Activated CD4-positive, alpha-beta memory T cell treated with anti-CD3 and anti-CD28 coated beads for 36 hours (primary cell): ENCODE results near the gene ZBED1. TPM values are rescaled to one million over a fixed set of nuclear protein-coding genes. Genes with fewer than 3 reads are reported as not detected.
"Not testable (repeated sequence)": the region's sequence is repeated elsewhere in the genome, so short reads cannot be mapped to it uniquely, and the experiment has no call there.

Source experiments
- CTCF ChIA-PET: fragments of 350-600 bp; sonication (Branson Sonifier 250); formaldehyde crosslinking; loops from one replicate; lab custom pipeline; 2021; ENCODE audit warnings: antibody characterized with exemption, inconsistent platforms; lab: Charles Lee
- POLR2A ChIA-PET: fragments of 350-600 bp; sonication (Branson Sonifier 250); formaldehyde crosslinking; loops from one replicate; lab custom pipeline; 2021; ENCODE audit warnings: antibody characterized with exemption; lab: Charles Lee
- DNase-seq: peaks from one replicate; pipeline ENCODE4 v3.0.0-alpha.2; 2020
- H3K27ac Mint-ChIP-seq: one replicate; pipeline ENCODE4 v1.8.0; 2021; ENCODE audit warnings: mixed read lengths
- H3K27me3 Mint-ChIP-seq: one replicate; pipeline ENCODE4 v1.8.0; 2021; ENCODE audit warnings: mixed read lengths
- H3K36me3 Mint-ChIP-seq: one replicate; pipeline ENCODE4 v1.8.0; 2021; ENCODE audit warnings: mixed read lengths
- H3K4me1 Mint-ChIP-seq: one replicate; pipeline ENCODE4 v1.8.0; 2021; ENCODE audit warnings: low read depth, mixed read lengths
- H3K4me3 Mint-ChIP-seq: one replicate; pipeline ENCODE4 v1.8.0; 2021; ENCODE audit warnings: mild to moderate bottlenecking, mixed read lengths
- H3K9me3 Mint-ChIP-seq: one replicate; pipeline ENCODE4 v1.8.0; 2021; ENCODE audit warnings: mixed read lengths
- intact Hi-C: fragments of 100-400 bp; cut with micrococcal nuclease; formaldehyde crosslinking; loops from one replicate; pipeline ENCODE4 v1.15.1; 2023
- total RNA-seq, 2 experiments: library from RNA; stranded (reverse); gene quantifications; one replicate each; pipeline ENCODE4 v1.2.3, GENCODE V29; 2021

ZBED1 gene
- total RNA-seq, 2 experiments from 2014 or later = 22.5 to 25.3 TPM

DNA sequence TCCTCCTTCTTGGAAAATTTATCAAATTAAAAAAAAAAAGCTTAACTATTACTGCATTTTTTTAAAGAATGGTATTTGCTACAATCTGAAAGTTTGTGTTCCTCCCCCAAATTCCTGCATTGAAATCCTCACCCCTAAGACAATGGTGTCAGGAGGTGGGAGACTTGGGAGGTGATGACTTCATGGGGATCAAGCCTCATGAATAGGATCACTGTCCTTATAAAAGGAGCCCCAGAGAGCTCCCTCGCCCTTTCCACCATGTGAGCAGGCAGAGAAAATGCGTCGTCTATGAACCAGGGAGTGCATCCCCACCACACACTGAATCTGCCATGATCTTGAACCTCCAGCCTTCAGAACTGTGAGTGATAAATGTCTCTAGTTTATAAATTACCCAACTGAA lies 38.0 kb downstream of the ZBED1 start:
- ChIA-PET CTCF (no interaction called here), POLR2A (no interaction called here)
- Mint-ChIP-seq H3K4me1 (no peaks in the 10 kb centered on the region), H3K4me3 (no peak overlapping the region), H3K27ac (no peak overlapping the region), H3K36me3 (peaks cover 5% of the 10 kb centered on the region), H3K9me3 (peaks cover 5% of the 10 kb centered on the region), H3K27me3 (no peaks in the 10 kb centered on the region)
- intact Hi-C loops = no loop called here
- no peak for DNase-seq

DNA sequence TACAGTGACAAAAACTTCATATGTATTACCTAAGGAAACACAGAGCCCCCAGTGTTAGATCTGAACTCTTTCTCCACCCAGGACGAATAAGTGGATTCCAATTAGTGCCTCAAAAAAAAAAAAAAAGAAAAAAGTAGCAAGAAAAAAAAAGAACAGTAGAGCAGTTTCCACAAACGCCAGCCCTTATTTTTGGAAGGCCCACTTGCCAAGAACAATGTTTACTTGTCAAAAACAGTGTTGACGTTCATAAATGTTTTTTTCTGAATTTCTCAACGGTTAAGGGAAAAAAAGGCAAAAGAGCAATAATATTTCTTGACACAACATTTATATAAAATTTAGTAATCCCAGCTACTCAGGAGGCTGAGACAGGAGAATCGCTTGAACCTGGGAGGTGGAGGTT lies 38.7 kb downstream of the ZBED1 start:
- Mint-ChIP-seq H3K4me1 (no peaks in the 10 kb centered on the region), H3K27ac (no peak overlapping the region), H3K4me3 (no peak overlapping the region), H3K9me3 (peaks cover 5% of the 10 kb centered on the region), H3K27me3 (no peaks in the 10 kb centered on the region), H3K36me3 (peaks cover 5% of the 10 kb centered on the region)
- POLR2A ChIA-PET = no interaction called here
- no peak for DNase-seq
- CTCF ChIA-PET = no interaction called here
- intact Hi-C loops = no loop called here

DNA sequence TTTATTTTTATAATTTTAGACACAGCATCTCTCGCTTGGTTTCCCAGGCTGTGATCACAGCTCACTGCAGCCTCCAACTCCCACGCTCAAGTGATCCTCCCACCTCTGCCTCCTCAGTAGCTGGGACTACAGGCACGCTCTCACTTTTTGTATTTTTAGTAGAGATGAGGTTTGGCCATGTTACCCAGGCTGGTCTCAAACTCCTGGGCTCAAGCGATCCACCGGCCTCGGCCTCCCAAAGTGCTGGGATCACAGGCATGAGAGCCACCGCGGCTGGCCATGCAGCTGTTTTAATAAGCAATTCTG lies 39.1 kb downstream of the ZBED1 start:
- ChIA-PET POLR2A (no interaction called here), CTCF (no interaction called here)
- H3K36me3 Mint-ChIP-seq = peaks cover 5% of the 10 kb centered on the region
- H3K9me3 Mint-ChIP-seq = peaks cover 5% of the 10 kb centered on the region
- no peaks in the 10 kb centered on the region for H3K27me3 Mint-ChIP-seq
- no peak overlapping the region for H3K27ac Mint-ChIP-seq
- no peak overlapping the region for H3K4me3 Mint-ChIP-seq
- intact Hi-C loops = no loop called here
- no peak for DNase-seq
- no peaks in the 10 kb centered on the region for H3K4me1 Mint-ChIP-seq

DNA sequence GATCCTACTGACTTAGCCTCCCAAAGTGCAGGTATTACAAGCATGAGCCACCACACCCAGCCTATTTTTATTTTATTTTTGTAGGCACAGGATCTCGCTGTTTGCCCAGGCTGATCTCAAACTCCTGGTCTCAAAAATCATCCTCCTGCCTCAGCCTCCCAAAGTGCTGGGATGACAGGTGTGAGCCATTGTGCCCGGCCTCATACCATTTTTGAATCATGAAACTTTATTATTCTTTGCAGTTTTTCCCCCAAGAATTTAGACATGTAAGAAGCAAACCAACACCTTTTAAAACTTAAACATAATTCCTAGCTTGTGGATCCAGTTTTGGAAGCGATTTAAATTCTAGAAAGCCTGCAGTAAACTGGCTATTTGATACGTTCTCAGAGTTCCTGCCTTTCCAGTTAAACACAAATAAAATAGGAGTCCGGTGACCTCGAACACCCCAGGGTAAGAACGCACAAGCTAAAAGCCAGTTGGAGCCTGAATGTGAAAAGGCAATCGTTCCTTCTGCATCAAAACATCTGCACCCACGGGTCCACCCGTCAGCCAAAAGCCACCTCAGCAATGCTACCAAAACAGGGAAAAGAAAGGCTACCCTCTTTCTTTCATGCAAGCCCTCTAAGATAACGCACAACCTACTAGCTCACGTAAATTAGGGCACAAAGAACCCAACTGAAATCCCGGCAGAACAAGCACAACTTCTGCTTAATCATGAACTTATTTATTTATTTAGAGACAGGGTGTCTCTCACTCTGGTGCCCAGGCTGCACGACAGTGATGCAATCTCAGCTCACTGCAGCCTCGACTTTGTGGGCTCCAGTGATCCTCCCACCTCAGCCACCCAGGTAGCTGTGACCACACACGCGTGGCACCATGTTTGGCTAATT lies 39.7 kb downstream of the ZBED1 start:
- POLR2A ChIA-PET, H3K27ac Mint-ChIP-seq: not testable (repeated sequence)

DNA sequence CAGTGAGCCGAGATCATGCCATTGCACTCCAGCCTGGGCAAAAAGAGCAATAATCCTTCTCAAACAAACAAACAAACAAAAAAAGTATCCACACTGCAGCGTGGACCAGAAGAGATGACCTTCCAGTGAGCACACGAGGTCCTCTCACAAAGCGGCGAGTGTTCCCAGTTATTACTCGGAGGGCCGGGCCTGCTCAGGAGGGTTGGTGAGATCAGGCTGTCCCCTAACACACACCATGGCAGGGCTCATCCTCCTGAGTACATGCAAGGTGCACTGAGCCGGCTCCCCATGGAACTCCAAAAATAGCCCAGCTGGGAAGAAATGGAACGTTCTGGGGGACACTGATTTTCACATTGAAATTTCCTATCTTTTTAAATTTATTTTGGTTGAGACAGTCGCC lies 40.7 kb downstream of the ZBED1 start:
- not testable (repeated sequence) for H3K9me3 Mint-ChIP-seq

More for the DNA sequence above, 39.7 kb downstream of the ZBED1 start:
- H3K4me1 Mint-ChIP-seq, intact Hi-C loops, DNase-seq, H3K9me3 Mint-ChIP-seq, H3K27me3 Mint-ChIP-seq, CTCF ChIA-PET, H3K4me3 Mint-ChIP-seq, H3K36me3 Mint-ChIP-seq: not testable (repeated sequence)

DNA sequence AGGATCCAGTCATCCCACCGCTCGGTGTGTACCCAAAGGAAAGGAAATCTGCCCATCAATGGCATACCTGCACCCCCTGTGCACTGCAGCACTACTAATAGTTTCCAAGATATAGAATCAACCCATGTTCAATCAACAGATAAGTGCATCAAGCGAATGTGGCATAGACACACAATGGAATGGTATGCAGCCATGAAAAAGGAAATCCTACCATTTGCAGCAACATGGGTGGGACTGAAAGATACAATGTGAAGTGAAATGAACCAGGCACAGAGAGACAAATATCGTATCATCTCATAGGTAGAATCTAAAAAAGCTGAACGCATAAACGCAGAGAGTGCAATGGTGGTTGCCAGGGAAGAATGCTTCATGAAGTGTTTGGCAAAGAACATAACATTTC lies 42.5 kb downstream of the ZBED1 start:
- no peak for DNase-seq
- ChIA-PET CTCF (no interaction called here), POLR2A (no interaction called here)
- H3K27ac Mint-ChIP-seq = no peak overlapping the region
- no peak overlapping the region for H3K4me3 Mint-ChIP-seq
- H3K36me3 Mint-ChIP-seq = peaks cover 5% of the 10 kb centered on the region
- intact Hi-C loops = no loop called here
- H3K4me1 Mint-ChIP-seq = no peaks in the 10 kb centered on the region
- H3K9me3 Mint-ChIP-seq = peaks cover 5% of the 10 kb centered on the region
- no peaks in the 10 kb centered on the region for H3K27me3 Mint-ChIP-seq

More for the DNA sequence above, 40.7 kb downstream of the ZBED1 start:
- DNase-seq, H3K27me3 Mint-ChIP-seq, H3K4me1 Mint-ChIP-seq, POLR2A ChIA-PET, CTCF ChIA-PET, intact Hi-C loops, H3K27ac Mint-ChIP-seq, H3K36me3 Mint-ChIP-seq, H3K4me3 Mint-ChIP-seq: not testable (repeated sequence)

DNA sequence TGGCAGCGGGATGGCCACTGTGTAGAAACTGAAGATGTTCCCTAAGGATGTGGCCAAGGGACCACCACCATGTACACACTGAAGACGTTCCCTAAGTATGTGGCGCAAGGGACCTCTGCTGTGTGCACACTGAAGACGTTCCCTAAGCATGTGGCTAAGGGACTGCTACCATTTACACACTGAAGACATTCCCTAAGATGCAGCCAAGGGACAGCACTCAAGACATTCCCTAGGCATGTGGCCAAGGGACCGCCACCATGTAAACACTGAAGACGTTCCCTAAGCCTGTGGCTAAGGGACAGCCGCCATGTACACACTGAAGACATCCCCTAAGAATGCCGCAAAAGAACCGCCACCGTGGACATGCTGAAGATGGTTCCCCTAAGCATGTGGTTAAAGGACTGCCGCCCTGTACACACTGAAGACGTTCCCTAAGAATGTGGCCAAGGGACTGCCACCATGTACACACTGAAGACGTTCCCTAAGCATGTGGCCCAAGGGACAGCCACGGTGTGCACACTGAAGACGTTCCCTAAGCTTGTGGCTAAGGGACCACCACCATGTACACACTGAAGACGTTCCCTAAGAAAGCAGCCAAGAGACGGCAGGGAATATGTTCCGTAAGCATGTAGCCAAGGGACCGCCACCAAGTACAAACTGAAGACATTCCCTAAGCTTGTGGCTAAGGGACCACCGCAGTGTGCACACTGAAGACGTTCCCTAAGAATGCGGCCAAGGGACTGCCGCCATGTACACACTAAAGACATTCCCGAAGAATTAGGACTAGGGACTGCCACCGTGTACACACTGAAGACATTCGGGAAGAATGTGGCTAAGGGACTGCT lies 43.3 kb downstream of the ZBED1 start:
- Mint-ChIP-seq H3K36me3 (peaks cover 10% of the 10 kb centered on the region), H3K27me3 (no peaks in the 10 kb centered on the region), H3K9me3 (peaks cover 9% of the 10 kb centered on the region), H3K4me3 (no peak overlapping the region), H3K27ac (no peak overlapping the region), H3K4me1 (no peaks in the 10 kb centered on the region)
- DNase-seq = no peak
- intact Hi-C loops = no loop called here
- ChIA-PET POLR2A (no interaction called here), CTCF (no interaction called here)

DNA sequence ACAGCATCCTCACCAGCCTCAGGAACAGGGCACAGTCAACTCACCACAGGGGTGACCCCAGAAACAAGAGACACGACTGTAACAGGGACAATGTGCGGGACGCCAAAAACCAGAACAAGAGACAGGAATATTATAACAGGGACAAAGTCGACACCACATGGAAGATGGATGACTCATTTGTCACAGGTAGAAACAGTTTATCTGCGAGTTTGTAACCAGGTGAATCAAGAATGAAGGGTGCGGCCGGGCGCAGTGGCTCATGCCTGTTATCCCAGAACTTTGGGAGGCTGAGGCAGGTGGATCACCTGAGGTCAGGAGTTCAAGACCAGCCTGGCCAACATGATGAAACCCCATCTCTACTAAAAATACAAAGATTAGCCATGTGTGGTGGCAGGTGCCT lies 44.7 kb downstream of the ZBED1 start:
- H3K27me3 Mint-ChIP-seq, H3K4me1 Mint-ChIP-seq, DNase-seq, H3K27ac Mint-ChIP-seq, CTCF ChIA-PET, intact Hi-C loops, H3K4me3 Mint-ChIP-seq, H3K9me3 Mint-ChIP-seq, POLR2A ChIA-PET: not testable (repeated sequence)
- peaks cover 13% of the 10 kb centered on the region for H3K36me3 Mint-ChIP-seq

DNA sequence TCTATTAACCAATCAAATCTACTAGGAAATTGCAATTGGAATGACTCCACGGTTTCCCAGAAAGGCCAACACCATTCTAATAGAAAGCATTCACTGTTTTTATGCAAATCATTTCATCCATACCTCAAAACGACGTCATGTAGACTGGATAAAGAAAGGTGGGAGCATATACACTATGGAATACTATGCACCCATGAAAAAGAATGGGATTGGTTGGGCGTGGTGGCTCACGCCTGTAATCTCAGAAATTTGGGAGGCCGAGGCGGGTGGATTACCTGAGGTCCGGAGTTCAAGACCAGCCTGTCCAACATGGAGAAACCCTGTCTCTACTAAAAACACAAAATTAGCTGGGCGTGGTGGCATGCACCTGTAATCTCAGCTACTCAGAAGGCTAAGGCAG lies 46.2 kb downstream of the ZBED1 start:
- DNase-seq, POLR2A ChIA-PET, H3K27ac Mint-ChIP-seq, H3K27me3 Mint-ChIP-seq, CTCF ChIA-PET, H3K9me3 Mint-ChIP-seq, H3K4me3 Mint-ChIP-seq, intact Hi-C loops, H3K4me1 Mint-ChIP-seq: not testable (repeated sequence)
- H3K36me3 Mint-ChIP-seq = peaks cover 13% of the 10 kb centered on the region

DNA sequence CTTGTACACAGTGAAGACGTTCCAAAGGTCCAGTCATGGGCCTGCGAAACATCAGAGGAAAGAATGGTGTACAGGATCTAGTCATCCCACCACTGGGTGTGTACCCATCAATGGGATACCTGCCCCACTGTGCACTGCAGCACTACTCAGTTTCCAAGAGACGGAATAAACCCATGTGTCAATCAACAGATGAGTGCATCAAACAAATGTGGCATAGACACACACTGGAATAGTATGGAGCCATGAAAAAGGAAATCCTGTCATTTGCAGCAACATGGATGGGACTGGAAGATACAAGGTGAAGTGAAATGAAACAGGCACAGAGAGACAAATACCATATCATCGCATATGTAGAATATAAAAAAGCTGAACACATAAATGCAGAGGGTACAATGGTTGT lies 48.0 kb downstream of the ZBED1 start:
- H3K4me1 Mint-ChIP-seq = no peaks in the 10 kb centered on the region
- peaks cover 3% of the 10 kb centered on the region for H3K9me3 Mint-ChIP-seq
- ChIA-PET CTCF (no interaction called here), POLR2A (no interaction called here)
- intact Hi-C loops = no loop called here
- DNase-seq = no peak
- no peaks in the 10 kb centered on the region for H3K27me3 Mint-ChIP-seq
- no peak overlapping the region for H3K27ac Mint-ChIP-seq
- peaks cover 8% of the 10 kb centered on the region for H3K36me3 Mint-ChIP-seq
- H3K4me3 Mint-ChIP-seq = no peak overlapping the region

DNA sequence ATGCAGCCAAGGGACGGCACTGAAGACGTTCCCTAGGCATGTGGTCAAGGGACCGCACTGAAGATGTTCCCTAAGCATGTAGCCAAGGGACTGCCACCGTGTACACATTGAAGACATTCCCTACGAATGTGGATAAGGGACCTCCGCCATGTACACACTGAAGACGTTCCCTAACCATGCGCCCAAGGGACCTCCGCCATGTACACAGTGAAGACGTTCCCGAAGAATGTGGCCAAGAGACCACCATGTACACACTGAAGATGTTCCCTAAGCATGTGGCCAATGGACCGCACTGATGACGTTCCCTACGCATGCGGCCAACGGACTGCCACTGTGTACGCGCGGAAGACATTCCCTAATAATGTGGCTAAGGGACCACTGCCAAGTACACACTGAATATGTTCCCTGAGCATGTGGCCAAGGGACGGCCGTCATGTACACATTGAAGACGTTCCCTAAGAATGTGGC lies 48.4 kb downstream of the ZBED1 start:
- Mint-ChIP-seq H3K36me3 (peaks cover 12% of the 10 kb centered on the region), H3K4me1 (no peaks in the 10 kb centered on the region), H3K4me3 (no peak overlapping the region), H3K27ac (no peak overlapping the region), H3K27me3 (no peaks in the 10 kb centered on the region), H3K9me3 (peaks cover 8% of the 10 kb centered on the region)
- ChIA-PET CTCF (no interaction called here), POLR2A (no interaction called here)
- intact Hi-C loops = no loop called here
- no peak for DNase-seq

DNA sequence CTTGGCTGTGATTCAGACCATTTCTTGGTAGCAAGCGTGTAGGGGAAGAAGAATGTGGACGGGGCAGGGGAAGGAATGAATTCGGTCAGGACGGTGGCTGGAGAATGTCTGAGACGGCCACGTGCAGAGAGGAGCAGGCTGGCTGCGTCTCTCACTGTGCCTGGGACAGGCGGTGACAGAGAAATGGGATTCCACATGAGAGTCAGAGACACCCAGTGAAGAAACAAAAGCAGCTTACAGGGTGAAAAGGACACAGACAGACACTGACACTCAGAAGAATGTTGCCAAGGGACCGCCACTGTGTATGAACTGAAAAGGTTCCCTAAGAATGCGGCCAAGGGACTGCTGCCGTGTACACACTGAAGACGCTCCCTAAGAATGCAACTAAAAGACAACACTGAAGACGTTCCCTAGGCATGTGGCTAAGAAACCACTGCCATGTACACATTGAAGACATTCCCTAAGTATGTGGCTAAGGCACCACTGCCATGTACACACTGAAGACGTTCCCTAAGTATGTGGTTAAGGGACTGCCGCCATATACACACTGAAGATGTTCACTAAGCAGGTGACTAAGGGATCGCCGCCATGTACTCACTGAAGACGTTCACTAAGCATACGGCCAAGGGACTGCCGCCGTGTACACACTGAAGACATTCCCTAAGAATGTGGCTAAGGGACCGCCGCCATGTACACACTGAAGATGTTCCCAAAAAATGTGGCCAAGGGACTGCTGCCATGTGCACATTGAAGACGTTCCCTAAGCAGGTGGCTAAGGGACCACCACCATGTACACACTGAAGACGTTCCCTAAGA lies 49.1 kb downstream of the ZBED1 start:
- Mint-ChIP-seq H3K9me3 (peaks cover 10% of the 10 kb centered on the region), H3K4me1 (no peaks in the 10 kb centered on the region), H3K36me3 (peaks cover 18% of the 10 kb centered on the region), H3K4me3 (no peak overlapping the region), H3K27ac (no peak overlapping the region), H3K27me3 (no peaks in the 10 kb centered on the region)
- ChIA-PET POLR2A (no interaction called here), CTCF (no interaction called here)
- no peak for DNase-seq
- intact Hi-C loops = no loop called here
